Psoas muscle (tissue), 8 donors: ENCODE data around the gene MANBA. TPM values are rescaled to one million over a fixed set of nuclear protein-coding genes. Genes with fewer than 3 reads are reported as not detected.

Source experiments
- ATAC-seq, 4 donors: fragments of 200-7000 bp; cut with Tn5 transposase; one replicate each; pipeline ENCODE4 v1.9.1; 2020; ENCODE audit warnings: moderate library complexity in 3 of 4, mild to moderate bottlenecking in 2 of 4
- DNase-seq, 2 donors: peaks; one replicate each; pipeline ENCODE4 v3.0.0-alpha.2; 2020
- H3K27ac ChIP-seq: fragments of 200-600 bp; one replicate; pipeline ENCODE4 v1.8.0; 2022
- H3K27me3 ChIP-seq, 3 donors: fragments of 200-600 bp in 1 of 3; one replicate each; pipeline versions ENCODE4 v1.6.1 to v1.8.0; 2013 to 2022; ENCODE audit warnings: low read length in 2 of 3, mild to moderate bottlenecking in 2 of 3, moderate library complexity in 1 of 3; ENCODE audit not compliant: insufficient read depth in 3 of 3
- H3K36me3 ChIP-seq, 2 donors: fragments of 200-600 bp in 1 of 2; one replicate each; pipeline versions ENCODE4 v1.6.1 to v1.8.0; 2013 to 2022; ENCODE audit warnings: low read depth in 1 of 2, mild to moderate bottlenecking in 1 of 2, moderate library complexity in 1 of 2; ENCODE audit not compliant: insufficient read depth in 1 of 2
- H3K4me1 ChIP-seq: fragments of 200-600 bp; one replicate; pipeline ENCODE4 v1.8.0; 2022
- H3K4me3 ChIP-seq: fragments of 200-600 bp; one replicate; pipeline ENCODE4 v1.8.0; 2022; ENCODE audit warnings: mild to moderate bottlenecking
- H3K9me3 ChIP-seq: fragments of 200-600 bp; one replicate; pipeline ENCODE4 v1.8.0; 2022
- CTCF ChIP-seq: fragments of 200-600 bp; IDR thresholded peaks from one replicate; pipeline ENCODE4 v1.8.0; 2022; ENCODE audit warnings: antibody characterized with exemption
- WGBS, 3 donors: extraction: QIAGEN DNeasy Blood & Tissue Kit; methylation state at CpG; one replicate each; pipeline versions ENCODE4 v1.1.6 to v1.1.7; 2013; 5-methylcytosine and 5-hydroxymethylcytosine counted together
- intact Hi-C, 2 donors: fragments of 100-400 bp; cut with DNase I; formaldehyde crosslinking; loops; one replicate each; pipeline versions ENCODE4 v1.11.0 to v1.14.2; 2022
- polyA plus RNA-seq, 3 donors: library from polyadenylated mRNA; stranded (reverse); fragments of 200-250 nt; gene quantifications; one replicate each; pipeline ENCODE4 v1.2.3, GENCODE V29; 2013
- total RNA-seq, 4 donors: library from RNA; stranded (reverse); fragmentation: NEBNext Ultra II Directional in 2 of 4; extraction: Animal tissue kit (Norgen Biotek cat#: 25700) in 2 of 4; gene quantifications; one replicate each; pipeline versions ENCODE4 v1.2.1 to v1.2.4, GENCODE V29; 2021 to 2023
- donor health status: healthy with polysubstance abuse.
- donor health status: DM: no; HTN: no; CAD: no; lungs with moderate emphysema.
- donor health status: Bipolar disorder and iron deficiency.
- donor health status: healthy.
- donor health status: DM: yes; HTN: yes; CAD: no.
- donor health status: DM: no; HTN: no; CAD: no.
- donor health status: DM: no; HTN: no; CAD: no.
- donor health status: DM: yes; HTN: yes; CAD: no.

MANBA gene
- total and polyA plus RNA-seq, 7 donors, result 3.1 to 11.9 (median 4.8) TPM

DNA sequence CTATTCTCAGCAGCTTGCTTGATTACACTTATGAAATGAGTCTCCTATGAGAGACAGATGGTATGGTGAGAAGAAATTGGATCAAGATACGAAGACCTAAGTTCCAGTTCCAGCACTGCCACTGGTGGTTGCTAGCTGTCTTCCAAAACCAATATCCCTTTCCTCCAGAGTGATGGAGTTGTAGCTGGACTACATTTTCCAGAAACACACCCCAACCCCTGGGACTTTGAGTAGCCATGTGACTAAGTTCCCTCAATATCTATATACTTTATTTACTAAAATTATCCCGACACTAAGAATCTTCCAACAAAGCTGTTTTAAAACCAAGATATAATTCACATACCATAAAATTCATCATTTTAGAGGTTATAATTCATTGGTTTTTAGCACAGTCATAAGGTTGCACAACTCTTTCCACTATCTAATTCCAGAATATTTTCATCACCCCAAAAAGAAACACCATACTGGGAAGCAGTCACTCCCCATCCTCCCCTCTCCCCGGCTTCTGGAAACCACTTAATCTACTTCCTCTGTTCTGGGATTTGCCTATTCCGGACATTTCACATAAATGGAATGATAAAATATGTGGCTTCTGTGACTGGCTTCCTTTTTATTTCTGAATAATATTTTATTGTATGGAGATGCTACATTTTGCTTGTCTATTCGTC, 118.0 kb downstream of the MANBA start:
- Histone ChIP-seq H3K9me3 (no peaks in the 10 kb centered on the region), H3K4me3 (no peak overlapping the region), H3K27ac (no peak overlapping the region), H3K36me3 (peaks cover 0 to 12% of the 10 kb centered on the region in 2 donors), H3K27me3 (no peaks in the 10 kb centered on the region), H3K4me1 (no peaks in the 10 kb centered on the region)
- WGBS, 3 donors, result 79 to 84% (median 81%) methylated on average over 5 of the region's 5 CpGs
- no peak for ATAC-seq
- no peak for TF ChIP-seq CTCF
- DNase-seq, result no peak
- intact Hi-C loops, result no loop called here

- intact Hi-C loops, result no loop called here
- Histone ChIP-seq H3K36me3 (peaks cover 0 to 20% of the 10 kb centered on the region in 2 donors), H3K9me3 (no peaks in the 10 kb centered on the region), H3K4me1 (no peaks in the 10 kb centered on the region), H3K27me3 (no peaks in the 10 kb centered on the region), H3K27ac (no peak overlapping the region), H3K4me3 (no peak overlapping the region)
- DNase-seq (no peak), ATAC-seq (no peak)
- no peak for TF ChIP-seq CTCF
Measured at GRCh38 chr4:102641793-102642192, 119.0 kb downstream of the MANBA start.

DNA sequence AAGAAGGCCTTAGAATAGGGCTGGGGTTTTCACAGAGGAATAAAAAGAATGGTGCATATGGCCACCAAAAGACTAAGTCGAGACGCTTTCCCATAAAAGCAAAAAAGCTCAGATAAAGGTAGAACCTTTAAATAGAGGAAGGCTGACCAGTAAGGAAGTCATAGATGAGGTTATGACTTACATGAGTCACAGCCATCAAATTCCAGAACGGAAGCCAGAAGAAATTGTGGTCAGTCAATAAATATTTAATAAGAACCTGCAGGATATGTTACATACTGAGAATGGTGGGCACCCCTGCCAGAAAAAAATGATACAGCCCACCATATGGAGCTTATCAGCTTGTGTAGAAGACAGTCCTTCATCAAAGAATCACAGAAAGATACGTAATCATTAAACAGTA, 120.1 kb downstream of the MANBA start:
- WGBS, 3 donors, result 93 to 95% (median 93%) methylated on average over 4 of the region's 4 CpGs
- H3K27me3 ChIP-seq, result no peaks in the 10 kb centered on the region
- no peak for DNase-seq
- ATAC-seq, result no peak
- H3K27ac ChIP-seq, result no peak overlapping the region
- TF ChIP-seq CTCF, result no peak
- no peaks in the 10 kb centered on the region for H3K4me1 ChIP-seq
- H3K9me3 ChIP-seq, result no peaks in the 10 kb centered on the region
- H3K4me3 ChIP-seq, result no peak overlapping the region
- H3K36me3 ChIP-seq, result peaks cover 0 to 24% of the 10 kb centered on the region in 2 donors
- intact Hi-C loops, result no loop called here

GRCh38 chr4:102639598-102639997, 121.2 kb downstream of the MANBA start:
- Histone ChIP-seq H3K4me3 (no peak overlapping the region), H3K27me3 (no peaks in the 10 kb centered on the region), H3K36me3 (peaks cover 0 to 24% of the 10 kb centered on the region in 2 donors), H3K4me1 (no peaks in the 10 kb centered on the region), H3K27ac (no peak overlapping the region), H3K9me3 (no peaks in the 10 kb centered on the region)
- ATAC-seq, result no peak
- no peak for TF ChIP-seq CTCF
- 92 to 97% (median 95%) methylated on average over 7 of the region's 7 CpGs for WGBS, 3 donors
- intact Hi-C loops, result no loop called here
- no peak for DNase-seq

- Histone ChIP-seq H3K27me3 (no peaks in the 10 kb centered on the region), H3K36me3 (peaks cover 0 to 28% of the 10 kb centered on the region in 2 donors)
- WGBS, 3 donors, result 68 to 76% (median 73%) methylated on average over 1 of the region's 1 CpG
Measured at GRCh38 chr4:102638621-102639020, 122.1 kb downstream of the MANBA start.

More at GRCh38 chr4:102638621-102639020, 122.1 kb downstream of the MANBA start:
- Histone ChIP-seq H3K27ac (no peak overlapping the region), H3K9me3 (no peaks in the 10 kb centered on the region), H3K4me3 (no peak overlapping the region), H3K4me1 (no peaks in the 10 kb centered on the region)
- no peak for DNase-seq
- ATAC-seq, result no peak
- intact Hi-C loops, result no loop called here
- TF ChIP-seq CTCF, result no peak
